Suprapubic skin (tissue), 3 donors: Measurements from ENCODE around the gene MRM2.

Experiments used
- CTCF ChIP-seq, 2 donors: fragments of 200-600 bp in 1 of 2; fragments of 450-650 bp in 1 of 2; sonication (generic) in 1 of 2; IDR thresholded peaks; one replicate each; pipeline ENCODE4 v1.5.1; 2016 to 2019; ENCODE audit warnings: antibody characterized with exemption in 2 of 2, mild to moderate bottlenecking in 1 of 2, moderate library complexity in 1 of 2
- EP300 ChIP-seq: sonication (generic); formaldehyde crosslinking; IDR thresholded peaks from one replicate; pipeline ENCODE4 v1.6.1; 2017; ENCODE audit warnings: antibody characterized with exemption
- POLR2A ChIP-seq, 2 donors: fragments of 450-650 bp; IDR thresholded peaks; one replicate each; pipeline ENCODE4 v1.6.1; 2017; ENCODE audit warnings: antibody characterized with exemption in 2 of 2, mild to moderate bottlenecking in 2 of 2, moderate library complexity in 2 of 2

- TF ChIP-seq CTCF (IDR thresholded peaks at IDR 0.05) (no peak), EP300 (no peak), POLR2A (IDR thresholded peaks at IDR 0.05) (no peak)
Measured at GRCh38 chr7:2245883-2246675, 4.1 kb upstream of the MRM2 start.
